HG03045 (cell line): Measurements from ENCODE around the gene SIX3.

ENCODE experiments used
- ATAC-seq: cut with Tn5 transposase; IDR thresholded peaks from one replicate; pipeline ENCODE4 v1.9.1; 2021; ENCODE audit warnings: mild to moderate bottlenecking, moderate library complexity; ENCODE audit not compliant: unreplicated experiment

SIX3 gene

DNA sequence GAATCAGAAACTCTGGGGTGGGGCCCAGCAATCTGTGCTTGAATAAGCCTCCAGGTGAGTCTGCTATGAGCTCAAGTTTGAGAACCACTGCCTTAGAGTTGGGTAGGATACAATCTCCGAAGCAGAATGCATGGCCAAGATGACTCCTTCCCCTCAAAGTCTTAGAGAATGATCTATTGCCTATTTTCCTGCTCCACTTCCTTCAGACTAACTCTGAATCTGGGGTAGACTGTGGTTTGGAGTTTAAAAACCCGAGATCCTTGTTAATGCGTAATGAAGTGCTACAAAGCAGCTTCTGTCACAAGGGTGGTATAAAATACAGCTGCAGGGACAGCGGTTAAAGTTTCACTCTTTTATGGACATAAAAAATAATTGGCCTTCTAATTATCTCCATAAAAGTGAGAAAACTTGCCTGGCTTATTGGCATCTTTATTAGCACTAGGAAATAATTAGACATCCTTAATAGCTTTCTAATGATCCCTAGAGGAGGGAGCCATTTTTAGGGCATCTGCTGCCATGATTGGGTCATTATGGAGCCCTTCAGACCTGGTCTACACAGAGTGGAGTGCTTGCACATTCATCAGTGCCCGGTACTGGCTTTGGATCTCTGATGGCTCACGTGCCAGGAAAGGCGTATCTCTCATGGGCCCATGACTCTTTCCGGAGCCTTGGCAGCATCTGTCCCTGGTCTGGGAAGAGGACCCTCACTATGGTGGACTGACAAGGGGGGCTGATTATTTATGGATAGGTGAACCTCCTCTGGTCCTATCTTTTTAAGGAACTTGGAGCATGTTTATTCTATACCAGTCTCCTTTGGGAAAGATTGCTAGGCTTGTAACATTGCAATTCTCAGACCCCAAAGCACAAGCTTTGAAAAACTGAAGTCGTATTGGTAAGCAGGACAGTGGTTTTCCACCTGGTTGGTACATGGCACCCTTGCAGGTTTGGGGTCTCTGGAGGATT is 39.5 kb downstream of the SIX3 start:
- no peak for ATAC-seq

DNA sequence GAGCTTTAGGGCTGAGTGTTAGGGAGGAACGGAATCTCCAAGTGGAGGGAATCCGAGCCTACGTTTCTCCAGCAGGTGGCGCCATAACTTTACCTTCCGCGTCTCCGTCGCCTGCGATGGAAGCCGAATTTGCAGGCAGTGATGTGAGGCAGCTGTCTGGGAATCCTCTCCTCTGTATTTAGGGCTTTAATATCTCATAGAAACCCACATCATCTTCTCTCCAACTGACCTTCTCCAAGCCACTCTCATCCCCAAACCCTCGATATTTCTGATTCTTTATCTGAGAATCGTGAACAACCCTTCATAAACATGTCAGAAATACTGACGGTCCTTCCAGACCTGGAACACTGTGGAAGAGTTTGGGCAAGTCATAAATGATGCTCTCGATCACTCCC is 40.2 kb downstream of the SIX3 start:
- ATAC-seq = no peak

DNA sequence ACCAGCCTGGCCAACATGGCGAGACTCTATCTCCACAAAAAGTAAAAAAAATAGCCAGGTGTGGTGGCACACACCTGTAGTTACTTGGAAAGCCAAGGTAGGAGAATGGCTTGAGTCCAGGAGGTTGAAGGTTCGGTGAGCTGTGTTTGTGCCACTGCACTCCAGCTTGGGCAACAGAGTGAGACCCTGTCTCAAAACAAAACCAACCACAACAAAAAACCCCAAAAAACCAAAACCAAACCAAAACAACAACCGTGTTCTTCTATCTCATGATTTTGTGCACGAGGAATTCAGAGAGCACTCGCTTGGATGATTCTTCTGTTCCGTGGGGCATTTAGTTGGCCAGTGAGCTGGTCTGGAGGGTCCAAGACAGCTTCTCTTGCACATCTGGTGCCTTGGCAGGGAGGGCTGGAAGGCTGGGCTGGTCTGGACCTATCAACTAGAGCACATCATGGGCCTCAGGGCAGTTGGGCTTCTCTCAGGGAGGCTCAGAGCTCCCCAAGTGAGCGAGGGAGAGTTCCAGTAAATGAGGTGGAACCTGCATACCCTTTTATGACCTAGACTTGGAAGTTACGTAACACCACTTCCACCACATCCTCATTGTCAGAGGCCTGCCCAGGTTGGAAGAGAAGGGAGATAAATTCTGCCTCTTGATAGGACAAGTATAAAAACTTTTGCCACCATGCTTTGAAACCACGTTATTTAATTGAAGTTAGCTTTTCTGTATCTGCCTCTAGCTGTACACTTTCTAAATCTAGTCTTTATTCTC is 42.5 kb downstream of the SIX3 start:
- no peak for ATAC-seq

DNA sequence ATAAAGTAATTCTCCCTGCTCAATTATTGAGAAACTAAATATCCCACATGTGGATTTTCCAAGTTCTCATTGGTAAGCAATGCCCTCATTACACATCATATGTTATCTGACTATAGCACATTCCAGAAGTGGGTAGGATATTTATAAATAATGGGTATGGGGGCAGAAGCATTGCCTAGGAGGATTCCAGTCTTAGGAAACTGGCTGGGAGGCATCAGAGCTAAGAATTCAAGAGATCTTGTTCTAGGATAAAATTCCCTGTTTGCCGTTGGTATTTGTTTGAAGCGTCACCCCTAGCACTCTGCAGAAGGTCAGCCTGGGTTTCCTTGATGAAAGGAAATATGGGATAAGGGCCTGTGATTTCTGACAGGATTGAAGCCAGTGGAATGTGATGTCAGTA is 47.7 kb downstream of the SIX3 start:
- no peak for ATAC-seq

DNA sequence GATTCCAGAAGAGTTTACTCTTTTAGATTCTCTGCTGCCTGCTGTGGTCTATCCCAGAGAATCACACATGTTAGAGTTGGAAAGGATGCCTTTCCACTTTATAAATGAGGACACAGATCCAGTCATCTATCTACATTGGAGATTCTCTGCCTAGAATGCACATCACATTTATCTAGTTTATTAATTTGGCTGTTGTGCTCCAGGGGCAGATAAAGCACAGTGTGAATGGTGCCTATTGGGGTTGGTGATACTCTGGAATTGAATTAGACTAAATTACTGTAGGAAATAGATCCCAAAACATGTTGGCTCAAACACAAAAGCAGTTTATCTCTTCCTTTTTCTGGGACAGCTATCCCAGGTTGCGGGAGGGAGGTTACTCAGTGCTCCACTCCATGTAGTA is 52.9 kb downstream of the SIX3 start:
- no peak for ATAC-seq
